Pulmonary artery endothelial cell (primary cell): ENCODE results near the gene MAEA. TPM values are rescaled to one million over a fixed set of nuclear protein-coding genes. Genes with fewer than 3 reads are reported as not detected.
A peak's percentile ranks its signal among the peaks of the same experiment; 100 is the strongest.
"Not testable (repeated sequence)": the region's sequence is repeated elsewhere in the genome, so short reads cannot be mapped to it uniquely, and the experiment has no call there.

ENCODE experiments used
- DNase-seq: peaks from one replicate; pipeline ENCODE4 v3.0.0-alpha.2; 2011; ENCODE audit warnings: low read depth, low spot score
- total RNA-seq: library from RNA; depleted of rRNA; stranded (reverse); fragments of >200 nt; gene quantifications from 2 replicates; pipeline ENCODE4 v1.2.3, GENCODE V29; 2014

MAEA gene
- total RNA-seq, 1 donor from 2014 or later, result 54.7 TPM

DNA sequence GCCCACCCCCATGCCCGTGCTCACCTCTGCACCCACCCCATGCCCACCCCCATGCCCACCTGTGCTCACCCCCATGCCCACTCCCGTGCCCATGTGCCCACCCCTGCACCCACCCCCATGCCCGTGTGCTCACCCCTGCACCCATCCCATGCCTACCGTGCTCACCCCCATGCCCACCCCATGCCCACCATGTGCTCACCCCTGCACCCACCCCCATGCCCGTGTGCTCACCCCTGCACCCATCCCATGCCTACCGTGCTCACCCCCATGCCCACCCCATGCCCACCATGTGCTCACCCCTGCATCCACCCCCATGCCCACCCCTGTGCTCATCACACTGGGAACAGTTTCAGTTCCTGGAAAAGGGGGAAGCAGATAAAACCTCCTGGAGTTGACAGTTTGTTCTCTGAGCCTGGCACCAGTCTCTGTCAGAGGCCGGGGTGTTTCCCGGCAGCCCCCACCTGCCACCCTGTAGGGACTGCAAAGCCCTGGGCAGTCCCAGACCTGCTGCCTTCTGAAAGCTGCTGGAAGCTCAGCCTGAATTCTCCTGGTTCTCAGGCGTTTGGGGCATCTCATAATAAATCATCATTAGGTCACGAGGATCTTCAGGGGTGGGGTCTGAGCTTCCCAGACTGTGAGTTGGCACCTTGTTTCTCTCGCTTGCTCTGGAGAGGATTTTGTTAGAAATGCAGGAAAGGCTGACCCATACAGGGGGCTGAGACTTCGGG is 44.3 kb downstream of the MAEA start:
- DNase-seq, result not testable (repeated sequence)

DNA sequence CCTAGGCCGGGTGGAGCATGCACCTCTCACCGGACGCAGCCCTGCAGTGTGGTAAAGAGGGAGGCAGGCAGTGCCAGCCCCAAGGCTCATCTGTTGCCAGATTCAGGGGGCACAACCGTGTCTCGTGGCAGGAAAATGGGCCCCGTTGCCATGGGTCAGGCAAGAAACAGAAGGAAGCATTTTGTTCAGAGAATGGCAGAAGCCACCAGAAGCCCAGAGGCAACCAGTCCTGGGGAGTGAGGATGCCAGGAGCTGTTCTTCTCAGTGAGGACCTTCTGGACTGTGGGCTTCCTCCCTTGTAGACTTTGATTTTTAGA is 44.8 kb downstream of the MAEA start:
- DNase-seq, result no peak

DNA sequence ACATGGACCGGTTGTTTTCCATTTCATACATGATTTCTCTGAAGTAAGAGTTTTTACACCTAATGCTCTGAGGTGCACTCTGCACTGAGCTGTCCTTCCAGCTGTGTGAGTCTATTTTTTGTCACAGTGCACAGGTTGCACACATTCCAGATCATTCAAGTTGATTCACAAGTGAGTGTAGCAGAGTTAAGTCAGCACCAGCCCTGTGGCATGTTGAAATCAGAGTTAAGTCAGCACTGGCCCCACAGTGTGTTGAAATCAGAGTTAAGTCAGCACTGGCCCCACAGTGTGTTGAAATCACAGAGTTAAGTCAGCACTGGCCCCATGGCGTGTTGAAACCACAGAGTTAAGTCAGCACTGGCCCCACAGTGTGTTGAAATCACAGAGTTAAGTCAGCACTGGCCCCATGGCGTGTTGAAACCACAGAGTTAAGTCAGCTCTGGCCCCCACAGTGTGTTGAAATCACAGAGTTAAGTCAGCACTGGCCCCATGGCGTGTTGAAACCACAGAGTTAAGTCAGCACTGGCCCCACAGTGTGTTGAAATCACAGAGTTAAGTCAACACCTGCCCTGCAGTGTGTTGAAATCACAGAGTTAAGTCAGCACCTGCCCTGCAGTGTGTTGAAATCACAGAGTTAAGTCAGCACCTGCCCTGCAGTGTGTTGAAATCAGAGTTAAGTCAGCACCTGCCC is 45.6 kb downstream of the MAEA start:
- not testable (repeated sequence) for DNase-seq

DNA sequence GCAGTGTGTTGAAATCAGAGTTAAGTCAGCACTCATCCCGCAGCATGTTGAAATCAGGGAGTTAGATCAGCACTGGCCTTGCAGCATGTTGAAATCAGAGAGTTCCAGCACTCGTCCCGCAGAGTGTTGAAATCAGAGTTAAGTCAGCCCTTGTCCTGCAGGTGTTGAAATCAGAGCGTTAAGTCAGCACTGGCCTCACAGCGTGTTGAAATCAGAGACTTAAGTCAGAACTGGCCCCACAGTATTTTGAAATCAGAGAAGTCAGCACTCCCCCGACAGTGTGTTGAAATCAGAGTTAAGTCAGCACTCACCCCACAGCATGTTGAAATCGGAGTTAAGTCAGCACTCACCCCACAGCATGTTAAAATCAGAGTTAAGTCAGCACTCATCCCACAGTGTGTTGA is 46.4 kb downstream of the MAEA start:
- no peak for DNase-seq

DNA sequence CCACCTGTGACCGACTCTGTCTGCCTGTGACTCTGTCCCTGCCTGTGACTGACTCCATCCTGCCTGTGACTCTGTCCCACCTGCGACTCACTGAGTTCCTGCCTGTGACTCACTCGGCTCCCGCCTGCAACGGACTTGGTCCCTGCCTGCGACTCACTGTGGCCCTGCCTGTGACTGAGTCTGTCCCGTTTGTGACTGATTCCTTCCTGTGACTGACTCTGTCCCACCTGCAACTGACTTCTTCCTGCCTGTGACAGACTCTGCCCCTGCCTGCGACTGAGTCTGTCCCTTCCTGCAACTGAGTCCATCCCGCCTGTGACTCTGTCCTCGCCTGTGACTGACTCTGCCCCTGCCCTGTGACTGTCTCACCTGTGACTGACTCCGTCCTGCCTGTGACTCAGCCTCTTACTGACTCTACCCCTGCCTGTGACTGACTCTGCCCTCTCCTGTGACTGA is 47.7 kb downstream of the MAEA start:
- DNase-seq, result no peak

DNA sequence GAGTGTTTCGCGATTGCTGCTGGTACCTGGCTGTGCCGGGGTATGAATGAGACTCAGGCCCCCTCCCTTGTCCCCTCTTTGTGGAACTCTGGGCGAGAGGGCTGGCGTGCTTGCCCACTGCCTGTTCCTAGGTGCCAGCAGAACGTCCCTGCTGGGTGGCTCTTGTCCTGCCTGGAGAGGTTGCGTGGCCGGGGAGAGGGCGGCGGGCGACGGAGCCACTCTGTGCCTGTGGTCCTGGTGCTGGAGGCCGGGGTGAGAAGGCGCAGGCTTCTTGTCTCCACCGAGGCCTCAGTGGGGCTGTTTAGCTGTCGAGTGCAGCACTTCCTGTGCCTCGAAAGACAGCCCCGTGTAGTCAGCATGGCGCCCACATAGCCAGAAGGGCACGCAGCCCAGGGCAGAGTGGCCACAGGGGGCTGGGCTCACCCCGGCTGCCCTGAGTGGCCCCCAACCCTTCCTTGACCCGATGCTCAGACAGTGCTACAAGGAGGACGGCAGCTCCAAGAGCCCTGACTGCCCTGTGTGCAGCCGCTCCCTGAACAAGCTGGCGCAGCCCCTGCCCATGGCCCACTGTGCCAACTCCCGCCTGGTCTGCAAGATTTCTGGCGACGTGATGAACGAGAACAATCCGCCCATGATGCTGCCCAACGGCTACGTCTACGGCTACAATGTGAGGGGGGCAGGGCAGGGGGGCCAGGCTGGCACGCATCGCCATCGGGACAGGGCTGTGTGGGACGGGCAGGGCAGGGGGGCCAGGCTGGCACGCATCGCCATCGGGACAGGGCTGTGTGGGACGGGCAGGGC is 48.5 kb downstream of the MAEA start:
- DNase-seq, result no peak

DNA sequence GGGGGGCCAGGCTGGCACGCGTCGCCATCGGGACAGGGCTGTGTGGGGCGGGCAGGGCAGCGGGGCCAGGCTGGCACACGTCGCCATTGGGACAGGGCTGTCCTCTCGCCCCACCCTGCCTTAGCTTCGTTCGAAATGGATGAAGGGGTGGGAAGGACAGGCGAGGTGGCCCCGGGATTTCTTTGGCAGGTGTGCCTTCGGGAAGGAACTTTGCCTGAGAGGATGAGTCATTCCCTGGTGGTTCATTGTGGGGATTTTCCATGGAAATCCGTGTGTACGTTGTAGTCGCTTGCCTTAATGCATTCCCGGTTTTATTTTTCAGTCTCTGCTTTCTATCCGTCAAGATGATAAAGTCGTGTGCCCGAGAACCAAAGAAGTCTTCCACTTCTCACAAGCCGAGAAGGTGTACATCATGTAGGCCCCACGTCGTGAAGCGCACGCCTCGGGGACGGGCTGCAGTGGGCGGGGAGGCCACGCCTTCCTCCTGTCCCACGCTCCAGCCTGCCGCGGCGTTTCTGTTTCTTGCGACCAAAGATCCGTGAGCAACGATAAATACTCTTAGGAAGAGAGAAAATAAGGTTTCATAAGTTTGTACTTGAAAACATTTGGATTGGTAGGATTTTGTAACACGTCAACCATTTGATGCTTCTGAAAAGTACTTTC is 49.2 kb downstream of the MAEA start:
- no peak for DNase-seq

DNA sequence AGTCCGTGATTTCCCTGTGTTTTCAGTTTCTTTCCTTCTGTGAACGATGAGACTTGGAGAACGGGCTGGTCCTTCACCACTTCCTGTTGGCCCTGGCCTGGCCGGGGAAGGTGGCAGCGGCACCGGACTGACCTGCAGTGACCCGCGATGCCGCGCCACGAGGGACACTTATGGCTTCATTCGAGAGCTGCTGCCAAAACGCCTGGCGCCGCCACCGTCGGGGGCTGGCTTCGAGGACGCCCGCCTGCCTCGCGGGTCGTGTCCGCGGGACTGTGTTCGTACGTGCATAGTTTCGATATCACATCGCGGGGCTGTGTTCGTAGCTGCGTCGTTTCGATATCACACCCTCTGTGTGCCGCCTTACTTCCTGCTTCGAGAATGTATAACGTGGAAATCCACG is 49.8 kb downstream of the MAEA start:
- DNase-seq, result no peak

DNA sequence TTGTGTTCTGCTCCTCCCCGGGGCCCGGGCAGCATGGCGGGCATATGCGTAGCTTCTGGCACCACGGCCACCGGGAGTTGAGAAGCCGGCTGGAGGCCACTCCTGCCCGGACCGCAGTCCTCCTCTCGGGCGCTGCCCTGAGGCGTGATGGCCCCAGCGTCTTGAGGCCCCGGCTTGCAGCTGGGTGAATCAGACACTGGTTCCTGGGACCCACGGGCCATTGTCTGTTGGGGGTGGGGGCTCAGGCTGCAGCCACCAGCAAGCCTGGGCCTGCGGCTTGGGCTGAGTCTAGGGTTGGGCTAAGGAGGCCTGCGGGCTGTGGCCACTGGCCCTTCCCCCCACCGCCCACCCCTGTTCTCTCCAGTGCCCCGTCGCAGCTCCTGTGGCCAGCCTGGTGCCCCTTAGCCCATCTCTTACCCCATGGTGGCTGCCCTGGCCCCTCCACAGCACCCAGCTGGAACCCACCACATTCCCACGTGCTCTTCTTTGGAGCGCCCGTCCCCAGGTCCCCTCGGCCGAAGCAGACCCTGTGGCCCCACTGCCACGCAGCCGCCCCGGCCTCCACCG is 50.6 kb downstream of the MAEA start:
- no peak for DNase-seq

DNA sequence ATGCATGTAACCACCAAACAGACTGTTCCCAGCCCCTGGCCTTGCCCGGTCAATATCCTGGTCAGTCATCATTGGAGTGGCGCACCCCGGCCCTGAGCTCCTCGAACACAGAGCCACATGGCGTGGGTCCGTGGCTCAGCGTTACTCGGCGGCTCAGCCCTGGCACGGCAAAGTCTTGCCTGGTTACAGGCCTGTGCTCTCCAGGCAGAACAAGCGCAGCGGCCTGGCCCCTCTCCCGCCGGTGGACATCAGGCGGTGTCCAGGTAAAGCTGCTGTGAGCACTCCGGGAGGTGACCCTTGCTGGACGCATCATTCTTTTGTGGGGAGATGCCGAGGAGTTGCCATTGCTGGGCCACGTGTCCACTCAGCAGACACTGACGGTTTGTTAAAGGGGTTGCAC is 51.2 kb downstream of the MAEA start:
- no peak for DNase-seq

DNA sequence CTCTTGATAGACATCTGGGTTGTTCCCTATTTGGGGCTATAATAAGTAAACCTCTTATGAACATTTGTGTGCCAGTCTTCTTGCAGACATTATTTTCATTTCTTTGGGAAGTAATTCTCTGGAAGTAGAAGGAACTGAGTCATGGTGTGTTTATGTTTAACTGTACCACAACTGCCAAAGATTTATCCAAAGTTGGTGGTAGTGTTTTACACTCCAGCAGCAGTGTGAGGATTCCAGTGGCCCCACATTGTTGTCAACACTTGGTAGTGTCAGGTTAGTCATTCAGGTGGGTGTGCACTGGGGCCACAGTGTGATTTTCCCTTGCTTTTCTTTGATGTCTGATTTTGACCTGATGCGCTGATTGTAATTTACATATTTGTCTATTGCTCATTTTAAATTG is 52.3 kb downstream of the MAEA start:
- no peak for DNase-seq

DNA sequence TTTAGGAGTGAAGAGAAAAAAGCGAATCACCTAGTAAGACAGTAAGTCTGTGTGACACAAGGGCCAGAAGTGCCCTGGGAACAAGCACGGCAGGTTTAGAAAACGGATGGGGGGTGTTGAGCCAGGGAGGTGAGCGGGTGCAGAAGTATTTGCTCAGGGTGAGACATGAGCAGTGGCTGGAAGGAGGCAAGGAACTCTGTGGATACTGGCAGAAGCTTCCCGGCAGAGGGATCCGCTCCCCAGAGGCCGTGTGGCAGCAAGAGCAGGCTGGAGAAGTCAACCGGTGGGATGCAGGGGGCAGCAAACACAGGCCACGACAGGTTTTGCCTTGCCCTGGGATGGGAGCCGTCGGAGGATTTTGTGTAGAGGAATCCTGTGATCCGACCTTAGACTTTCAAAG is 55.0 kb downstream of the MAEA start:
- no peak for DNase-seq

DNA sequence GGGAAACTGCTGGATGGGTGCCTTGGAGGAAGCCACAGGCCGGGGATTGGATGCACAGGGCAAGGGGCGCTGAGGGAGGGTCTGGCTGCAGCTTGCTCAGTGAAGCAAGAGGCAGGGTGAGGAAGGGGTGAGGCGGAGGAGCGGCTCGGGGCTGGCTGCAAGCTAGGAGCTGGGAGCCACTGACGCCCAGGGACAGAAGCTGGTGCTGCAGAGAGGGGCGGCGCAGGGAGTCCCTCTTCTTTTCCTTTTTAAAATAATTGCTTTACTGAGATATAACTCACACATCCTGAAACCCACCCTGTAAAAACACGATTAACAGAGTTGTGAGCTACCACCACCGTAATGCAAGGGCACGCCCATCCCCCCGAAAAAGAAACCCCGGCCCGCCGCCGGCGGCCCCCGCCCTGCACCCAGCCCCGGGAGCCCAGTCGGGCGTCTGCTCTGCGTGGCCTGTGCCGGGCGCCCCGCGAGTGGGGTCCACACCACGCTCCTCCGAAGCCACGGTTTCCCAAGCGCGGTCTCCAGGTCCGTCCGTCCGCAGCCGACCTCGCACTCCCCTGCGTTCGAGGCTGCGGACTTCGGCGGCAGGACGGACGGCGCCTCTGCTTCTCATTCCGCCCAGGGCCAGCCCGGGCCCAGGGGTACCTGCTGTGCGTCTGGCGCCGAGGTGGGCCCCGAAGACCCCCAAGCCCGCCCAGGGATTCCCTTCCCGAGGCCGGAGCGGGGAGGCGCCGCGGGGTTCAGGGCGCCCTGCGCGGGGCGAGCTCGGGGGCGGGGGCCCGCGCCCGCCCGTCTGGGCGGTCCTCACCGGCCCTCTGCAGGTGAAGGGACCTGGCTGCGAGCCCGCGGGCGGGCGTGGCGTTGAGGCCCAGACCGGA is 56.5 kb downstream of the MAEA start:
- DNase-seq, result no peak

DNA sequence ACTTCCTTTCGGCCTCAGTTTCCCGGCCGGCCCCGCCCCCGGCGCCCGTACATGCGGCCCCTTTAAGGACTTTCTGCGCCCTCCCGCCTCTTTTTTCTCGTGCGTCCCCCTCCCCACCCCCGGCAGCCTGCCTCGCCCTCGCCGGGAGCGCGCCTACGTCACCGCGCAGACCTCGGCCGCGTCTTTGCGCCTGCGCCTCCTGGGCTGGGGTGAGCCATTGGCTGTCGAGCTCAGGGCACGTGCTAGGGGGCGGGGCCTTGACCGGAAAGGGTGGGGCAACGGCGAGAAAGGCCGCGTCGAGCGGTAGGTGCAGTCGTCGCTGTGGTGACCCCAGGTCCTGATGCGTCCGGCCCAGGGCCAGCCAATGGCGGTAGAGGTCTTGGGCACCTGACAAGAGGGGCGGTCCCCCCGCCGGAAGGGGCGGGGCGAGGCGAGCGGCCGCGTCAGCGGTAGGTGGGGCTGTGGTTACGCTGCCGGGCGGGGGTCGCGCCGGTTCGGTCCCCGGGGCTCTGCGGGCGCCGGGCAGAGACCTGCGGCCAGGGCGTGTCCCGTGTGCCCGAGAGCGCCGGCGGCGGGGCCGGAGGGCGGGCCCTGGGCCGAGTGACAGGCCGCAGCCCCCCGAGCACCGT is 57.2 kb downstream of the MAEA start, which contains the start of gene UVSSA:
Gene UVSSA (plus strand): TSS at position 428 of the 629 bp plus-strand sequence. CDS start 884 bp downstream, outside the sequence.
- peak; percentile 99 for DNase-seq

DNA sequence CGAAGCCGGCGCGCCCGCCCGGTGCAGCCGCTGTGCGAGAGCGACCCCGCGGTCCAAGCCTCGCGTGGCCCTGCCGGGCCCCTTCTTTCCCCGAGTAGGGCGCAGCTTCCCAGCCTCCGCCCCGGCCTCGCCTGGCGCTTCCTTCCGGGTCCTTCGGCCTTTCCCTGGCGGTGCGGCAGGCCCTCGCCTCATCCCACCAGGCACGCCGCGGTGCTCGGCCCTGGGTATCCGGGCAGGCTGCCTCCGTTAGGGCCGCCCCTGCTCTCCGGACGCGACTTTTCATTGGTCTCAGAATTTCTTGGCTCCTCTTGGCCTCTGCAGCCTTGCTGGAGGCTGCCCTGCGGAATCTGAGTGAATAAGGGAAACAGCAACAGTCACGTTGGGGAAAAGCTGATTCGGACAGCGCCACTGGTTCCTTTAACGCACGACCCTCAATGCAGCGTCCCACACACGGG is 57.7 kb downstream of the MAEA start:
- DNase-seq, result peak; percentile 47

DNA sequence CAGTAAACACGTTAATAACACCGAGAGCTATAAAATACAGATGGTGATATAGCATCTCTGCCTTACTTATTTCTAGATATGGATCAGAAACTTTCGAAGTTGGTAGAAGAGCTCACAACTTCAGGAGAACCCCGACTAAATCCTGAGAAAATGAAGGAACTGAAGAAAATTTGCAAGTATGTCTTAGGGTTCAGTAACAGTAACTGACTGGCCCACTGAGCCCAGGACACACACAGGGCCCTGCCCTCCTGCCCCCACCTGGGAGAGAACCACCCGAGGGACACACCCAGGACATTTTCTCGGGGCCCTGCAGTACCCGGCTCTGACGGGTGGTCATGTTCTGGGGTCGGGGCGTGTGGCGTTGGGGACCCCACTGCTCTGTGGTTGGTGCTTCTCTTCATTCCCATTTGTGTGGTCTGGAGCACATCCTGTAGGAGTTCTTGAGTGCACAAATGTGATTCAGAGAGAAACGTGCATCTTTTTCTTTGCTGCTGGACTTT is 58.4 kb downstream of the MAEA start:
- DNase-seq, result no peak

DNA sequence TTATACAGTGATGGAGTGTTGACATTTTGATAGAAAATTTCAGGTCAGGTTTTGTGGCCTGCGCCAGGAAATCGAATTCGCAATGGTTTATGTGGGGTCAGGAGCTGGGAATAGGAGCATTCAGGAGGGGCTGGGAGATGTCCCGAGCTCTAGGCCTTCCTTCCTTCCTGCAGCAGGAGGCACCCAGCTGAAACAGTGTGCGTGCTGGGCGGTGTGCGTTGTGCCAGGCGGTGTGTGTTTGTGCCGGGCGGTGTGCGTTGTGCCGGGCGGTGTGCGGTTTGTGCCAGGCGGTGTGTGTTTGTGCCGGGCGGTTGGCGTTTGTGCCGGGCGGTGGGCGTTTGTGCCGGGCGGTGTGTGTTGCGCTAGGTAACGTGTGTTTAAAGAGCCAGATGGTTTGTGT is 59.1 kb downstream of the MAEA start:
- no peak for DNase-seq

DNA sequence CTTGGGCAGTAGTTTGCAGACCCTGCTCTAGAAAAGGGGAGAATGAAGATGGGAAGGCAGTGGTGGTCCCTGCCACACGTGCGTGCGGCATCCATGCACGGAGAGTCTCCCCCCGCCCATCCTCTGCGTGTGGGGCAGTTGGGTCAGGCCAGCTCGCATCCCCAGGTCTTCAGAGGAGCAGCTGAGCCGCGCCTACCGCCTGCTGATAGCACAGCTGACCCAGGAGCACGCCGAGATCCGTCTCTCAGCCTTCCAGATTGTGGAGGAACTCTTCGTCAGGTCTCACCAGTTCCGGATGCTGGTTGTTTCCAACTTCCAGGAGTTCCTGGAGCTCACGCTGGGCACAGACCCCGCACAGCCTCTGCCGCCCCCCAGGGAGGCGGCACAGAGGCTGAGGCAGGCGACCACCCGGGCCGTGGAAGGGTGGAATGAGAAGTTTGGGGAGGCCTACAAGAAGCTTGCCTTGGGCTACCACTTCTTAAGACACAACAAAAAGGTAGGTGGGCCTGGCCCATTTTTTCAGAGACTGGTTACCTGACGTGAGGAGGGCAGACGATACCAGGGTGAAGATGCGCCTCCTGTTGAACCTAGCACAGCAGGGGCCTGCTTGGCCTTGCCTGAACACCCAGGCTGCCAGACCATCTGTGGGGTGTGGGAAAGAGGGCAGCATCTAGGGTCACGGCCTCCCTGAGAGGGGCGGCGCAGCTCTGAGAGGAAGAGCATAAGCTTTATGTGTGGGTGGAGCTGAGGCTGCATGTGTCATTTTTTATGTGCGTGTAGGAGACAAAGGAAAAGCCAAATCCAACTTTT is 59.9 kb downstream of the MAEA start:
- DNase-seq, result no peak

DNA sequence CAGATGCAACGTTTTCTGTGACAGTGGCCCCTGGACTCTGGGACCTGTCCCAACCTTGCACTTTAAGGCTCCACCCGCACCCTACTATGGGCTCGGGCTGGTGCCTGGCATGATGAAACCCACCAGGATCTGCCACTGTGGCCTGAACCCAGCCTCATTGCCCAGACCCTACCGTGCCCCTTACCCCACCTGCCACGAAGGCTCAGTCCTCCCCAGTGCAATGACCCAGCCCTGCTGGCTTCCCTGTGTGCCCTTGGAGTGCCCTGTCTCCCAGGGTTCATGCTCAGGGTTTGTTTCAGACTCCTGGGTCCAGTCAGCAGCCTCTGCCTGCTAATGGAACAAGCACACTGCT is 60.5 kb downstream of the MAEA start:
- no peak for DNase-seq
